ENCODE results near the gene PNLIP.
A peak's percentile ranks its signal among the peaks of the same experiment; 100 is the strongest.

PNLIP gene

GRCh38 chr10:116545756-116546155 is at the start of gene PNLIP:
PNLIP (plus strand) TSS chr10:116545931; CDS start chr10:116546093, 162 bp downstream.
- no peaks in the 10 kb centered on the region for H3K36me3 ChIP-seq (ENCODE audit: control insufficient read depth, insufficient read depth, low read length)
- DNase-seq (ENCODE audit: extremely low read depth, insufficient read length): no peak
- no peaks in the 10 kb centered on the region; the same call in 1 of the 2 replicates for H3K27me3 ChIP-seq (replicated peaks; ENCODE audit: control insufficient read depth, insufficient read depth, low read length)
- no peak within 1 kb of the TSS for H3K4me3 ChIP-seq (replicated peaks; ENCODE audit: low read depth, low read length)
- TF ChIP-seq, protein P1, sequence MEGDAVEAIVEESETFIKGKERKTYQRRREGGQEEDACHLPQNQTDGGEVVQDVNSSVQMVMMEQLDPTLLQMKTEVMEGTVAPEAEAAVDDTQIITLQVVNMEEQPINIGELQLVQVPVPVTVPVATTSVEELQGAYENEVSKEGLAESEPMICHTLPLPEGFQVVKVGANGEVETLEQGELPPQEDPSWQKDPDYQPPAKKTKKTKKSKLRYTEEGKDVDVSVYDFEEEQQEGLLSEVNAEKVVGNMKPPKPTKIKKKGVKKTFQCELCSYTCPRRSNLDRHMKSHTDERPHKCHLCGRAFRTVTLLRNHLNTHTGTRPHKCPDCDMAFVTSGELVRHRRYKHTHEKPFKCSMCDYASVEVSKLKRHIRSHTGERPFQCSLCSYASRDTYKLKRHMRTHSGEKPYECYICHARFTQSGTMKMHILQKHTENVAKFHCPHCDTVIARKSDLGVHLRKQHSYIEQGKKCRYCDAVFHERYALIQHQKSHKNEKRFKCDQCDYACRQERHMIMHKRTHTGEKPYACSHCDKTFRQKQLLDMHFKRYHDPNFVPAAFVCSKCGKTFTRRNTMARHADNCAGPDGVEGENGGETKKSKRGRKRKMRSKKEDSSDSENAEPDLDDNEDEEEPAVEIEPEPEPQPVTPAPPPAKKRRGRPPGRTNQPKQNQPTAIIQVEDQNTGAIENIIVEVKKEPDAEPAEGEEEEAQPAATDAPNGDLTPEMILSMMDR (IDR thresholded peaks at IDR 0.05; ENCODE audit: insufficient read depth, low read length, poor library complexity, severe bottlenecking): no peak

DNA sequence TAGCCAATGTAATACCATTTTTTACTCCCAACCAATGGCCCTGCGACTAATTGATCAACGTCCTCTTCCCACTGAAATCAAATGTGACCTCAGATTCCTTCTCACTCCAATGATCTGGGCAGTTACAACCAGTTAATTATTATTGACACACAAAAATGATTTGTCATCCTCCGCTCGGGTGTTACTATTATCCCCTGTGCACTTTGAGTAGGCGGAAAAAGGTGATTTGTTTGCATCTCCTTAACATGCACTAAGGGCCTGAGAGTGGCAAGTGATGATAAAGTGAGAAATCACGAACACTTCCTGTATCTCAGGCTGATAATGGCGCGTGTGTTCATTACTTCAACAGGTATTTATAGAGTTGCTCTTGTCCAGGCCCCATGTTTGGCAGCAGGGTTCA is 40.9 kb upstream of the PNLIP start:
- Histone ChIP-seq H3K27me3 (replicated peaks; ENCODE audit: control insufficient read depth, insufficient read depth, low read length) (no peaks in the 10 kb centered on the region), H3K4me3 (replicated peaks; ENCODE audit: low read depth, low read length) (no peak overlapping the region), H3K36me3 (ENCODE audit: control insufficient read depth, insufficient read depth, low read length) (no peaks in the 10 kb centered on the region)
- no peak for DNase-seq (ENCODE audit: extremely low read depth, insufficient read length)
- TF ChIP-seq, protein P1 (IDR thresholded peaks at IDR 0.05; ENCODE audit: insufficient read depth, low read length, poor library complexity, severe bottlenecking): no peak

- no peaks in the 10 kb centered on the region for H3K36me3 ChIP-seq (ENCODE audit: control insufficient read depth, insufficient read depth, low read length)
- no peak for DNase-seq (ENCODE audit: extremely low read depth, insufficient read length)
- TF ChIP-seq, protein P1 (IDR thresholded peaks at IDR 0.05; ENCODE audit: insufficient read depth, low read length, poor library complexity, severe bottlenecking): no peak
- no peaks in the 10 kb centered on the region for H3K27me3 ChIP-seq (replicated peaks; ENCODE audit: control insufficient read depth, insufficient read depth, low read length)
- H3K4me3 ChIP-seq (replicated peaks; ENCODE audit: low read depth, low read length): no peak overlapping the region
These were observed 35.2 kb upstream of the PNLIP start for GRCh38 chr10:116510565-116510964.

DNA sequence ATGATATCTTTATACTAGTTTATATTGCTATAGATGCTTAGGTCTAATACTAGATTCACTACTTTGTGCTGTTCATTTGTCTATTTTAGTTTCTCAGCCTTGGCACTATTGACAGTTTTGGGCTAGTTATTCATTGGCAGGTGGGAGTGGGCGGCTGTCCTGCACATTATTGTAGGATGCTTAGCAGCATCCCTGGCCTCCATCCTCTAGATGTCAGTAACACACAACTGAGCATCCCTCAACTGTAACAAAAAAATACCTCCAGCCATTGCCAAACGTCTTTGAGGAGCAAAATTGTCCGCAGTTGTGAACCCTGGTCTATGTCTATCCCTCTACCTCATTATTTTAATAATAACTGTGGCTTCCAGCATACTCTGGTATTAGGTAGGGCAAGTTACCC is 34.4 kb upstream of the PNLIP start:
- no peaks in the 10 kb centered on the region for H3K27me3 ChIP-seq (replicated peaks; ENCODE audit: control insufficient read depth, insufficient read depth, low read length)
- H3K4me3 ChIP-seq (replicated peaks; ENCODE audit: low read depth, low read length): no peak overlapping the region
- DNase-seq (ENCODE audit: extremely low read depth, insufficient read length): no peak
- no peaks in the 10 kb centered on the region for H3K36me3 ChIP-seq (ENCODE audit: control insufficient read depth, insufficient read depth, low read length)
- TF ChIP-seq, protein P1 (IDR thresholded peaks at IDR 0.05; ENCODE audit: insufficient read depth, low read length, poor library complexity, severe bottlenecking): no peak

- no peak overlapping the region for H3K4me3 ChIP-seq (replicated peaks; ENCODE audit: low read depth, low read length)
- no peak for DNase-seq (ENCODE audit: extremely low read depth, insufficient read length)
- H3K27me3 ChIP-seq (replicated peaks; ENCODE audit: control insufficient read depth, insufficient read depth, low read length): no peaks in the 10 kb centered on the region
- no peaks in the 10 kb centered on the region for H3K36me3 ChIP-seq (ENCODE audit: control insufficient read depth, insufficient read depth, low read length)
- TF ChIP-seq, protein P1 (IDR thresholded peaks at IDR 0.05; ENCODE audit: insufficient read depth, low read length, poor library complexity, severe bottlenecking): peak; percentile 72
These were observed 24.1 kb upstream of the PNLIP start for GRCh38 chr10:116521424-116522290.

All from GM06990 (cell line).